Activated effector memory CD4-positive, alpha-beta T cell treated with Interleukin-2 at 50 U/mL for 16 hours (primary cell): Measurements from ENCODE around the gene PRCD.

Source experiments
- DNase-seq: peaks from one replicate; pipeline ENCODE4 v3.0.0-alpha.2; 2020

Gene PRCD

DNA sequence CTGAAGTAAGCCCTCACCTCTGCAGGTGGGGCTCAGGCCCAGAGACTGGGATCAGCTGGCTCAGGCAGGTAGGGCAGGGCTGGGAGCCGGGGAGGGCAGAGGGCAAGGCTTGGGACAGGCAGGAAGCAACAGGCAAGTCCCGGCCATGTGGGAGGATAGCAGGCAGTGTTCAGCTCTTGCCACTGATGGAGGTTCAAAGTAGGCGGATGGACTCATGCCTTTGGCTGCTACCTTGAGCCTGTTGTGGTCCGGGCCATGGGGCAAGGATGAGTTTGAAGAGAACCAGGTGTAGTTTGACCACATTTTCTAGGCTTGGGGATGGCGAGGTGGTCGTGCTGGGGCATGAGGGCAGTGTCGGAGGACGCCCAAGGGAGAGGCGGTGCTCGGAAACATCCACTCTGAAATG is 2.7 kb downstream of the PRCD start:
- DNase-seq: no peak

DNA sequence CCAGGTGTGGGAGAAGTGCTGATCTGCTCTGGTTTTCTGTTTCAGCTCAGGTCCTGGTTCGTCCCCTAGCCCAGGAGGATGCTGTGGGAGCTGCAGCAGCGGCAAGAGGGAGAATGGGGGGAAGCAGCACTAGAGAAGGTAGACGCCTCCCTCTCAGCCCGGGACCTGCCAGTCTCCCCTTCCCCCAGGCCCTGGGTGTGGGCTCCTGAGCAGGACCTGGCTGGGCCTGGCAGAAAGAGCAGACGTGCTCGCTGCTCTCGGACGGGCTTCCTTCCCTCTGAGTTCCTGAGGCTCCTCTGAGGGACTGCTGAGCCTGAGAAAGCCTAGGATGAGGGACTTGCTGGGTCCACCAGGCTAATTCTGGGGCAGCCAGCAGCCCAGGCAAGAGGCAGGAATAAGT is 3.1 kb downstream of the PRCD start:
- DNase-seq: no peak

DNA sequence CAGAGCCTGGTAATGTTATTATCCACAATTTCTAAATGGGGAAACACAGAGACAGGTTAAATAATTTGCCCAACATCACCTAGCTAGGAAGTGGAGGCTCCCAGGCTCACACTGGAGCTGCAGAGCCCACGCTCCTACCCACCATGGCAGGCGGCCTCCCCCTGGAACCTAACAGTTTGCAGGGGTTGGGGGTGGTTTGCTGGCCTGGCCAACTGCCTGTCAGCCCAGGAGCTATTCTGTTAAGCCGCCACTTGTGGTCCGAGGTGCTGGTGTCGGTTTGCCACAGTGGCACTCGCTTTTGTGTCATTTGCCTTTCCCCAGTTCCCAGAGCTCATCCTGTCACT is 3.6 kb downstream of the PRCD start:
- DNase-seq: no peak

DNA sequence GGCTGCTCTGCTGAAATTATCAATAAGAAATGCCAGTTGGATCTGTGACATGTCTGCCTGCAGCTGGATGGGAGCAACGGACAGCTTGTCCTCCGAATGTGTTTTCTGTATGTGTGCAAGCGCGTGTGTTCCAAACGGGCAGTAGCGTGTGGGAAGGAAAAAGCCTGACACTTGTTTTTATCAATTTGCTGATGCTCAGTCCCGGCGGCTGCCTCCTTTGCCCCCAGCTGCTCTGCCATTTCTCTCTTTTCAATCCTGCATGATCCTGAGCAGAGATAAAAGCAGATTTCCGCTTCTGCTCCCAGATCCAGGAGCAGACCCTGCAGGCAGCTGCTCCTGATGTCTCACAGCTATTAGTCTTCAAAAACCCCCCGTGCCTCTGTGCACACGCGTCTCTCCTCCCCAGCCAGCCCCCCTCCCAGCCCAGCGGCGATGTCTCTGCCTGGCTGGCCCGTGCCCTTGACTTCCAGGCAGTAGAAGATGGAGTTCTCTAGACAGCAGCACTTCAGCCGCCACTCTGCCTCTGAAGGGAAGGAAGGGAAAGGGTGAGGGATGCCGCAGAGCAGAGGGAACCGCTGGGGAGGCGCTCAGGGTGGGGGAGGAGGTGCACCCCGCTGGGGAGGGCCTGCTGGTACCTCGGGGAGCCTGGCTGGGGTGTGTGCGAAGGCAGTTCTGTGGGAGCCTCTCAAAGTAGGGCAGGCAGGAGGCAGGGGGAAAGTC is 4.1 kb downstream of the PRCD start:
- no peak for DNase-seq

DNA sequence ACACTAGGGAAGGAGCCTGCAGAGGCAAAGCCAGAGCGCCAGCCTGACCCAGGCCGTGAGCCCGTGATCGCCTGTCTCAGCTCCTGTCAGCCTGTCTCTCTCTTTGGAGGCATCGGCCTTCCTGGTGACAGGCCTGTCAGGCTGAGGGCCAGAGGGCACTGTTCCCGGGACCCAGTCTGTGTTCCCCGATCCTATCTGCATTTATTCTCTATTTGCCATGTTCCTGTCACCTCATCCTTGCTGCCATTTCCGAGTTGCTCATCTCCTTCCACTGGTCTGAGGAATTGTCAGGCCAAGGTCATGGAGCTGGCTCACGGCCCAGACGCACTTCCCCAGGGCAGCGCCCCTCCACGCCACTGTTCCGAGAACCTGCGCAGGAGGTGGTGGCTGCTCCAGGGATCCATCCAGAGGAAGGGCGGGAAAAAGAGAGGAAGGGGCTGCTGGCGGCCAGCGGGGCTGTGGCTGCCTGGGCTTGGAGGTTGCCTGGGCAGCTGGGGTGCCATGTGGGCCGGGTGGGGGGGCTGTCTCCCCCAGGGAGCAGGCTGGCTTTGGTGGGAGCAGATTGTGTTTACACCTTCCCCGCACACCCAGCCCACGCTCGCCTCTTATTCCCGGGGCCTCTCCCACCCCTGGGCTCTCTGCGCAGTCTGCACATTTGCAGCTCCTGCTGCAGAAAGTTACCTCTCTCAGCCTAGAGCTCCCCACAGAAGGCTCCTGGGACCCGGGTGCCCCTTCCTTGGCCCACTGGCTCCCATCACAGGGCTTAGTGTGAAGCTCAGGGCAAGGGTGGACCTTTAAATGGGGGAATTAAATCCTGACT is 4.9 kb downstream of the PRCD start:
- DNase-seq: no peak

DNA sequence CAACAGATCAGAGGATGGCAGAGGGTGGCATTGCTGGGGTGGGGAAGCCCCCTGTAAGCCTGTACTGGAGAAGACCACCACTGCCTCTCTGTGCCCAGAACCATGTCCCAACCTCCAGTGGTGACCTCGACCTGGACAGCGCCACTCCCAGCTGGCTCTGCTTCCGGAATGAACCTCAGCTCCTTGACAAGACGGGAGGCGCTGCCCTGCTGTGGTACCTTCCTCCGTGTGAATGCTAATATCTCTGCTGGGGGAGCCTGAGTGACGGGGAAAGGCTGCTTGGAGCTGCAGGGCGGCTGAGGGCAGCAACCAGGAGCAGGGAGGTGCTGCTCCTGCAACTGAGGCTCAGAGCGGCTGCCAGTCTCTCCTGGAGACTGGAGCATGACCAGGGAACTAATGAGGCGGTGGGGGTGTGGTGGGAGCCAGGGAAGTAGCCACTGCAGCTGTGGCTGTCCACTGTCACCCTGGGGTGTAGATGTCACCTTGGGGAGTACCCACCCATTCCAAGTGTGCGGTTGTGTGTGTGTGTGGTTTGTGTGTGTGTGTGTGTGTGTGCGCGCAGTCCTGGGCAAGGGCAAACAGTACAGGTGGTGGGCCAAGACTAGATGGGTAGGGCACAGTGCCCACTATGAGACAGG is 6.2 kb downstream of the PRCD start:
- DNase-seq: no peak

DNA sequence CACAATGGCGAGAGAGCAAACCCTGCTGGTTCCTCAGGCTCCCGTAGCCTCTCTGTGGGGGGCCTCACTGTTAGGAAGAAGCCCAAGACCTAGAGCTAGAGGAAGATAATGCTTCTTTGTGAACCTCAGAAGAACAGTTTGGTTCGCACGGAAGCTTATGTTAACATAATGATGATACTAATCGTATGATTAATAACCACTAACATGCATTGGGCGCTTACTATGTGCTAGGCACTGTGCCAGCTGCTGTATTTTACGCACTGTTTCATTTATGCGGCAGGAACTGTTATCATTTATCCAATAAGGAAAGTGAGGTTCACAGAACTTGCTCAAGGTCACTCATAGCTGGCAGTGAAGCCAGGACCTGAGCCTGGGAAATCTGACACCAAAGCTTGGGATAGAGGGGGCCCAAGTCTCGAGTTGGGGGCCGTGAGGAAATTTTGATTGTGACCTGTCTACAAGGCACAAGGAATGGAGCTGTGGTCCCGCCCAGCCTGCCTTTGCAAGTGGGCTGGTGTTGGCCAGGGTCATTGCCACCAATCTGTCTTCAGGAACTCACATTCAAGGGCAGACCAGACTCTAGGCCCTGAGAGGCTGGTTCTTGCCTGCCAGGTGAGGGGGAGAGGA is 6.8 kb downstream of the PRCD start:
- no peak for DNase-seq

DNA sequence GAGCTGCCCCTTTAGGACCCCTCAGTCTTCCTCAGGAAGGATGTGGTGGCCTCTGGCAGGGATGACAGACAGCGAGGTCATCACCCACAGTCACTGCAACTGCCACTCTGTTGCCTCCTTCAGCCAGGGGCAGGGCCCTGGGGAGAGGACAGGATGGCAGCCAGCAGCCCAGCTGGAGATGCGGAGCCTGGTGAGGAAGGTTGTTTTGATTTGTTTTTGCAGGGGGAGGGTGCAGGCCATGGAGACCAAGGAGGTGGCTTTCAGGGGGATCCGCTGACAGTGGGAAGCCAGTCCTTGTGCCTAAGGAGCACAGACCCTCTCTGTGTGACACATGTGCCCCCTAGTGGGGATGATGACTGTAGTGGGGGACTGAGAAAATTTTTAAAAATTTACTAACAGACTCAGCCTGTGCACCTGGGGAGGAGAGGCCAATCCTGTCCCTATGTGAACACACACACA is 7.4 kb downstream of the PRCD start:
- no peak for DNase-seq

DNA sequence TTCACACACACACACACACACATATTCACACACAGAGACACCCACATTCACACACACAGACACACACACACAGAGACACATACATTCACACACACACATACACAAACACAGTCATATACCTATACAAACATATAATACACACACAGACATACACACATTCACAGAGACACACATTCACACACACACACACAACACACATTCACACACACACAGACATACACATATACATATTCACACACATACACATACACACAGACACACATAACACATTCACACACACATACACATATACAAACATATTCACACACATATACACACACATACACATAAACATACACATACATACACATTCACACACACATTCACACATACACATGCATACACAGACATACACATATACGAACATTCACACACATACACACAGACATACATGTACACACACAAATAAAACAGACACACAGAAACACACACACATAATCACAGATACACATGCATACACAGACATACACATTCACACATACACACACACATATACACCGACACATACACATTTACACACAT is 7.9 kb downstream of the PRCD start:
- no peak for DNase-seq

DNA sequence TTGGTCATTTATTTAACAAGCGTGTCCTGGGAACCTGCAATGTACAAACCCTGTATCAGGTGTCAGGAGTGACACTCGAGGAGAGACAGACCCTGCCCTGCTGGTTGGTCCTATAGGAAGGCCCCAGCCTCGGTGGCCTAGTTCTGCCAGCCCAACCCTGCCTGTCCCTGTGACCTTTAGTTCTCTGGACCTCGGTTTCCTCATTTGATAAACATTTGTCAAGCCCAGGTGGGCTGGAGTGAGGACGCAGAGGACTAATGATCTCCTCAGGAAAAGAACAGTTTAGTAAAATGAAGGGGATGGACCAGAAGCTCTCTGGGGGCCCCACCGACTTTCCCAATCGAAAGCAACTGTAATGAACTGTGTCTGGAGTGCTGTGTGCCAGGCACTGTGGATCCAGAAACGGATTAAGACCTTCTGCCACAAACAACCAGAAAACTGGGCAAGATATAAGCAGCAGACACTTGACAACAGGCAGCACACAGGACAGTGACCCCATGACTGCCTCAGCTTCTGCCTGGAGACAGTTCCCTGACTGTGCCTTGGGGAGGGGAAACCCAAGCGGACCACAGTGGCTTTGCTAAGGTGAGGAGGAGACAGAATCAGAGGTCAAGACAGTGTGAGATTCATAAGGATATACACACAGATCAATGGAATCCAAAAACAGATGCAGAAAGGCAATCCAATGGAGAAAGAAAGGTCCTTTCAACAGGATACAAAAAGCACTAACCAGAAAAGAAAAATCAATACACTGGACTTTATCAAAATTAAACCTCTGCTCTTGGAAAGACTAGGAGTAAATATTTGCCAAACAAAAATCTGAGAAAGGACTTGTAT is 8.8 kb downstream of the PRCD start:
- no peak for DNase-seq

DNA sequence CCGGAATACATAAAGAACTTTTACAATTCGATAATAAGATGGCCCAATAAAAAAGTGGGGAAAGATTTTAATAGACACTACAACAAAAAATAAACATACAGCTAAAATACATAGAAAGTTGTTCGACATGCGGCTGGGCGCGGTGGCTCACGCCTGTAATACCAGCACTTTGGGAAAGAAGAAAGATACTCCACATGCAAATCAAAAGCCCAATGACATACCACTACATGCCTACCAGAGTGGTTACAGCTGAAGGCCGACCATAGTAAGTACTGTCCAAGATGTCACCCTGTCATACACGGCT is 9.3 kb downstream of the PRCD start:
- DNase-seq: no peak

DNA sequence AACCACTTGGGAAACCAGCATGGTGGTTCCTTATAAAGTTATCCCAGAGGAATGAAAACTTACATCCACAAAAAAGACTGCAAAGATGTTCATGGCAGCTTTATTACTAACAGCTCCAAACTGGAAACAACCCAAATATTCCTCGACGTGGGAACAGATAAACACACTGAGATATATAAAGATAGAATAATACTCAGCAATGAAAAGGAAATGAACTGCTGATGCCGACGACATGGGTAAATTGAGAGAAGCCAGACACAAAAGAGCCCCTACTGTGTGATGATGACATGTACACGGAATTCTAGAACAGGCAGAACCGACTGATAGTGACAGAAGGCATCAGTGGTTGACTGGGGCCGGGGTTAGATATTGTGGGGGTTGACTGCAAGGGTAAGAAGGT is 9.7 kb downstream of the PRCD start:
- DNase-seq: no peak

DNA sequence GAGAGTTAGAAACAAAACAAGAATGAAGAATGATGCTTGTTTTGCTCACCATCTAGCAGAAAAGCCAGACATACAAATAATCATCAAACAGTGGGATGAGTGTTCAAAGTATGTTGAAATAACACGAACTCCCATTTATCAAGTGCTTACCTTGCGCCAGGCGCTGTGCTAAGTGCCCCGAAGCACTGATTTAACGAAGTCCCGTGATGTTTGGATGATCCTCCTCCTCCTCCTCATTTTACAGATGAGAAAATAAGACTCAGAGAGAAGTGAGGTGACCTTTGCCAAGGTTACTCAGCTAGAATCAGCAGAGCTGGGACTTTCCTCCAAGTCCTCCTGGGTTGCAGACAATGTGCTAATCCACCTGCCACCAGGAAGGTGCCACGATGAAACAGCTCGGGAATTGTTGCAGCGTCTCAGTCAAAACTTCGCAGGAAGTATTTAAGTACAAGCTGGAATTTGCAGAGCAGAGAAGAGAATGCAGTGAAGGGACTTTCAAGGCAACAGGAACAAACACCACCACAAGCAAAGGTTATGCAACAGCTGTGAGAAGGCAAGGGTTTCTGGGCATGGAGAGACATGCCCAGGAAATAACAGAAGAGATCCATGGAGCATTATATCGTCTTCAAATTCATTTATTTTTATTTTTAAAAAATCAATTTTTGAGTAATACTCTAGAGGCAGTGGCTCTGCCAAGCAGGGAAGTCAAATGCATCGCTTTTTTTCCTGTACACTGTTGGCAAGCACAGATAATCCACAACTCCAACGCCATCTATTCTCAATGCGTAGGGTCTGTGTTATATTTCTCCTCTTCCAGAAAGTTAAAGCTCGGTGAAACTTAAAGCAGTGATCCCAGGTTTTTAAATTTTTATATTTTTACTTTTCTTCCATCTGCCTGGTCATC is 11.1 kb downstream of the PRCD start:
- no peak for DNase-seq

DNA sequence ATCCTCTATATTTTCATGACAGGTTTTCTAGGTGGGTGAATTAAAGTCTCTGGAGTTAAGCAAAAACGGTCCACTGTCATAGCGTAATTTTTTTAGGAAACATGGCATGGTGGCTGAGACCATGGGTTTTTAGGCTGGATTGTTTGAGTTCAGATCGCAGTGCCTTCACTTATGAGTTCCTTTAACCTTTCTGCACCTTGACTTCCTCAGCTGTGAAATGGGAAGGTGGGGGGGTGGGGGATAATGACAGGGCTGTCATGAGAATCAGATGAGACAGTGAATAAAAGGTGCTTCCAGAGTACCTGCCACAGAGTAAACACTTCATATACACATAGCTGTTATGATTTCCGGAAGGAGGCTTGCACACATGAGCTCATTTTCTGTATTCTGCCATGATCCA is 11.8 kb downstream of the PRCD start:
- DNase-seq: no peak

DNA sequence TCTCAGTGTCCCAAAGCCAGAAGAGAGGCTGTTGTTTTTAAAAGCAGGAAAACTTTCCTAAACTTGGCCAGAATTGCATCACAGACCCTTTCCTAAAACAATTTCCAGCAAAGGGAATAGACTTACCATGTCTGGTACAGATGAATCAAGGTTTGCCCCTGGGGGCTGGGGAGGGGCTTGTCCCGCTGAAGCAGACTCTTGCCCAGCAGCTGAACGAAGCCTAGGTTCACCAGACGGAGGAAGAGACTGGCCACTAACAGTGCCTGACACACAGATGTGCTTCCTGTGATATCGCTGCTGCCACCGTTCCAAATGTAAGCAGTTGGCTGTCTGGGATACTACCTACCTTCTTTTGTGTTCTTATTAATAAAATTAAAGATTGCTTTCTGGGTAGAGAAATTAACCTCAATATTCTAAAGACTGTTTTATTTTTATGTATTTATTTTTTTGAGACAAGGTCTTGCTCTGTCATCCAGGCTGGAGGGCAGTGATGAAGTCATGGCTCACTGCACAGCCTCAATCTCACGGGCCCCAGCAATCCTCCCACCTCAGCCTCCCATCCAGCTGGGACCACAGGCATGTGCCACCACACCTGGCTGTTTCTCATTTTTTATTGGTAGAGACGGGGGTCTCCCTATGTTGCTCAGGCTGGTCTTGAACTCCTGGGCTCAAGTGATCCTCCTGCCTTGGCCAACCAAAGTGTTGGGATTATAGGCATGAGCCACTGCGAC is 13.5 kb downstream of the PRCD start:
- DNase-seq: no peak

DNA sequence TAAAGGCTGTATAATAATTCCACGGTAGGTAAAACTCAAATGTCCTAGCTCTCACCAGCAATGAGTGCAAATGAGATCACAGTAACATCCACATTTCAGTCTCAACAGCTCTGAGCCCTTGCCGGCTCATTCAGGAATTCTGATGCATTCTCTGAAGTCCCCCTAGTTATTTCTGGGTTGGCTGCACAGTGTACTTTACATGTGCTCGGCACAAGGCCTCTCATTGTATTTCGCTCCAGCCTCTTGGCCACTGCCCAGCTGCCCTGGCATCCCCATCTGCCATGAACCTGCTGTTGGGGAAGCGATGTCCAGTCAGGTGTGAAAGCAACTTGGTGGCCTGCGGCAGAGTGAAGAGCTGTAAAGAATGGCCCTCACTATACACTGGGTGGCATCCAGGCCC is 14.3 kb downstream of the PRCD start:
- no peak for DNase-seq

DNA sequence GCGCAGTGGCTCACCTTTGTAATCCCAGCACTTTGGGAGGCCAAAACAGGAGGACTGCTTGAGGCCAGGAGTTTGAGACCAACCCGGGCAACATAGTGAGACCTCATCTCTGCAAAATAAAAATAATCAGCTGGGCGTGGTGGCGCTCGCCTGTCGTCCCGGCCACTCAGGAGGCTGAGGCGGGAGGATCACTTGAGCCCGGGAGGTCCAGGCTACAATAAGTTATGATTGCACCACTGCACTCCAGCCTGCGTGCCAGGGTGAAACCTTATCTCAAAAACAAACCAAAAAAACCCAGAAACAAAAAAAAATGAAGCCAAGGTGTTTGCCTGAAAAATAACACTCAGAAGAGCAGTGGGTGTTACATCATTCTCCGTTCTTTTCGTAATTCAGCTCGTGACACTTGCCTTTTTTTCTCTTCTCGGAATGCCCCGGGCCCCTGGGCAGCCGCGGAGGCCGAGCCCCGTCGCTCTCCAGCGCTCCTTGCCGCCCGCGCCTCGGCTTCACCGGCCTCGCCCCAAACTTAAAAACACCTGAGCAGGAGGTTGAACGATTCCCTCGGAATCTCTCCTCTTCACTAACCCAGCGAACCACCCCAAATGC is 17.0 kb downstream of the PRCD start:
- no peak for DNase-seq

DNA sequence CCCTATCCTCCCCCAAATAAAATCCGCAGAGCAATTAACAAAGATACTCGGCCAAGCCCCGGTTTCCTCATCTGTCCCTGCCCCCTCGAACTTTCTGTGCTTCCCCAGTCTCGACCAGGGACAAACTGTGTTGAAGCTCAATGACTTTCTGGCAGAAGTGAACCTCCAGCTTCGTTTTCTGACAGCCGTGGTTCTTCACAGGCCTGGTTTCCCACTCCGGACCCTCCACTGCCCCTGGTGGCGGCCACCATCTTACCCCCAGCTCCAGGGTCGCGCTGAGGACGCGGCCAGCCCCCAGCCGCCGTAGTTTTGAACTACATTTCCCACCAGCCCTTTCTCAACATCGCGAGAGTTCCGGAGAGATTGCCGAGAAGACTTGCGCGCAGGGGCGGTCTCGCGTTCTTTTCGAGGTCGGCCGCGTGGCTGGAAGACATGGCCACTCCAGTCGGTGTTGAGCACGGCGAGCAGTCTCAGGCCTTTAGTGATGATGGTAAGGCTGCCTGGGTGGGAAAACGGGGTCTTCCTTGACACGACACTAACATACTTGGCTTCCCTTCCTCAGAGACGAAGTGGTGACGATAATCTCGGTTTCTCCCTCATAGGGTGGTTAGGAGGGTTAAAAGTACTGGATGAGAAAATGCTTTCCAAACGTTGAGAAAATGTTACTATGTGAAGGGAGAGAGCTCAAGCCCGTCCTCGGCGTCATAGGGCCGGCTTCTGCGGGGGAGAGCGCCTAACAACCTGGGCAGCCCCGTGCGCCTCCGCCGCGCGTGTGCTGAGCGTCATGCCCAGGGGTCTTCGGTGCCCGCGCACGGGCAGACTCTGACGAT is 17.7 kb downstream of the PRCD start:
- peak; percentile 87 for DNase-seq
